HG02973 (cell line): ENCODE results near the gene CACNA1D.
"Not testable (repeated sequence)": the region's sequence is repeated elsewhere in the genome, so short reads cannot be mapped to it uniquely, and the experiment has no call there.

Experiments used
- ATAC-seq: cut with Tn5 transposase; IDR thresholded peaks from one replicate; pipeline ENCODE4 v1.9.1; 2021; ENCODE audit warnings: moderate library complexity; ENCODE audit not compliant: unreplicated experiment

CACNA1D gene

GRCh38 chr3:53646723-53647122 is 152.3 kb downstream of the CACNA1D start:
- ATAC-seq: no peak

GRCh38 chr3:53649816-53650215 is 155.4 kb downstream of the CACNA1D start:
- no peak for ATAC-seq

- peak; percentile 62 for ATAC-seq
Measured at GRCh38 chr3:53650424-53650823, 156.0 kb downstream of the CACNA1D start.

GRCh38 chr3:53650928-53651661 is 156.7 kb downstream of the CACNA1D start:
- no peak for ATAC-seq

GRCh38 chr3:53651927-53652326 is 157.5 kb downstream of the CACNA1D start:
- ATAC-seq: no peak

GRCh38 chr3:53657651-53658050 is 163.2 kb downstream of the CACNA1D start:
- no peak for ATAC-seq

GRCh38 chr3:53658613-53659193 is 164.3 kb downstream of the CACNA1D start:
- ATAC-seq: no peak

- no peak for ATAC-seq
Measured at GRCh38 chr3:53659996-53660395, 165.6 kb downstream of the CACNA1D start.

GRCh38 chr3:53661480-53661879 is 167.1 kb downstream of the CACNA1D start:
- ATAC-seq: no peak

GRCh38 chr3:53664812-53665211 is 170.4 kb downstream of the CACNA1D start:
- not testable (repeated sequence) for ATAC-seq

GRCh38 chr3:53665608-53666425 is 171.4 kb downstream of the CACNA1D start:
- ATAC-seq: no peak

GRCh38 chr3:53668872-53669271 is 174.5 kb downstream of the CACNA1D start:
- no peak for ATAC-seq

GRCh38 chr3:53670721-53671120 is 176.3 kb downstream of the CACNA1D start:
- ATAC-seq: no peak

GRCh38 chr3:53671192-53671960 is 177.0 kb downstream of the CACNA1D start:
- no peak for ATAC-seq

- no peak for ATAC-seq
Measured at GRCh38 chr3:53671961-53672299, 177.5 kb downstream of the CACNA1D start.

GRCh38 chr3:53672981-53673380 is 178.6 kb downstream of the CACNA1D start:
- no peak for ATAC-seq

GRCh38 chr3:53673722-53674350 is 179.4 kb downstream of the CACNA1D start:
- ATAC-seq: no peak

- ATAC-seq: no peak
Measured at GRCh38 chr3:53674582-53674981, 180.2 kb downstream of the CACNA1D start.

- no peak for ATAC-seq
Measured at GRCh38 chr3:53675022-53675697, 180.7 kb downstream of the CACNA1D start.

- no peak for ATAC-seq
Measured at GRCh38 chr3:53675942-53676341, 181.5 kb downstream of the CACNA1D start.
